HepG2 (cell line): ENCODE measurements around the gene LCAT. TPM values are rescaled to one million over a fixed set of nuclear protein-coding genes. Genes with fewer than 3 reads are reported as not detected.
A peak's percentile ranks its signal among the peaks of the same experiment; 100 is the strongest.

Experiments
- ATAC-seq: fragments of 200-7000 bp; cut with Tn5 transposase; 3 replicates; pipeline ENCODE4 v1.9.1; 2020; ENCODE audit warnings: mild to moderate bottlenecking, moderate library complexity
- BruUV-seq: library from RNA; stranded (reverse); fragments of 400-500 nt; replicated peaks from 2 replicates; lab custom pipeline; 2021; lab: Mats Ljungman, UMichigan
- CTCF ChIA-PET: fragments of 300-600 bp; formaldehyde crosslinking; extraction: SDS; loops from one replicate; lab custom pipeline; 2021; ENCODE audit warnings: low total read pairs, inconsistent platforms, low intra/inter-chr PET ratio; lab: Yijun Ruan, JAX
- POLR2A ChIA-PET: fragments of 350-600 bp; sonication (Branson Sonifier 250); formaldehyde crosslinking; loops from one replicate; lab custom pipeline; 2020; ENCODE audit warnings: antibody characterized with exemption, inconsistent platforms; lab: Yijun Ruan, JAX
- DNase-seq: peaks from one replicate; pipeline ENCODE4 v3.0.0-alpha.2; 2015; ENCODE audit warnings: low spot score
- FAIRE-seq: peaks from 3 replicates; lab custom pipeline; 2011; peaks lifted over from hg19 to GRCh38; lab: Jason Lieb, UNC
- H2AFZ ChIP-seq: one replicate; pipeline ENCODE4 v1.6.1; 2011; ENCODE audit warnings: low read length, inconsistent platforms
- H3K27ac ChIP-seq: fragments of 300-600 bp; 3 replicates; pipeline ENCODE4 v1.8.0; 2011; ENCODE audit warnings: mixed run types, mild to moderate bottlenecking, mixed read lengths, low read length, inconsistent platforms; ENCODE audit not compliant: insufficient read depth; ENCODE audit errors: extremely low read length
- H3K27me3 ChIP-seq, 2 experiments: fragments of 200-600 bp in 1 of 2; 2 replicates in 1 of 2; 3 replicates in 1 of 2; pipeline versions ENCODE4 v1.6.0 to v1.8.0; 2011; ENCODE audit warnings: low read length in 2 of 2, mild to moderate bottlenecking in 2 of 2, moderate library complexity in 2 of 2, inconsistent platforms in 1 of 2; ENCODE audit not compliant: insufficient read depth in 2 of 2, control insufficient read depth in 1 of 2
- H3K36me3 ChIP-seq, 2 experiments: fragments of 200-600 bp in 1 of 2; replicated peaks in 1 of 2; 2 replicates in 1 of 2; 3 replicates in 1 of 2; pipeline versions ENCODE4 v1.5.1 to v1.8.0; 2011; ENCODE audit warnings: low read length in 2 of 2, inconsistent platforms in 1 of 2; ENCODE audit not compliant: insufficient read depth in 2 of 2, control insufficient read depth in 1 of 2
- H3K4me1 ChIP-seq: 2 replicates; pipeline ENCODE4 v1.5.1; 2012; ENCODE audit warnings: low read length, inconsistent platforms; ENCODE audit not compliant: insufficient read depth
- H3K4me2 ChIP-seq: 2 replicates; pipeline ENCODE4 v1.6.0; 2011; ENCODE audit warnings: low read depth, low read length, inconsistent platforms
- H3K4me3 ChIP-seq, 3 experiments: fragments of 200-600 bp in 1 of 3; sonication (generic), shearing (Covaris generic) in 1 of 3; replicated peaks in 1 of 3; 2 replicates each; pipeline ENCODE4 v1.5.1; 2011 to 2016; ENCODE audit warnings: low read length in 3 of 3, inconsistent platforms in 2 of 3, low read depth in 2 of 3, mild to moderate bottlenecking in 2 of 3, control low read depth in 1 of 3, mixed read lengths in 1 of 3; ENCODE audit not compliant: insufficient read depth in 1 of 3
- H3K79me2 ChIP-seq: one replicate; pipeline ENCODE4 v1.6.1; 2011; ENCODE audit warnings: low read length, inconsistent platforms; ENCODE audit not compliant: insufficient read depth
- H3K9ac ChIP-seq: 2 replicates; pipeline ENCODE4 v1.6.0; 2011; ENCODE audit warnings: mild to moderate bottlenecking, low read depth, low read length, inconsistent platforms; ENCODE audit not compliant: insufficient read depth
- H3K9me3 ChIP-seq: 2 replicates; pipeline ENCODE4 v1.5.1; 2012; ENCODE audit warnings: mild to moderate bottlenecking, low read length
- H4K20me1 ChIP-seq: 2 replicates; pipeline ENCODE4 v1.6.0; 2011; ENCODE audit warnings: inconsistent platforms, mild to moderate bottlenecking, low read length, moderate library complexity; ENCODE audit not compliant: insufficient read depth
- AKAP8 ChIP-seq: sonication (generic); formaldehyde crosslinking; IDR thresholded peaks from 2 replicates; pipeline ENCODE4 v1.5.1; 2020; ENCODE audit warnings: mild to moderate bottlenecking, missing genetic modification reagents
- ATF7 ChIP-seq, 2 experiments: fragments of 450-650 bp in 1 of 2; sonication (generic) in 1 of 2; formaldehyde crosslinking in 1 of 2; IDR thresholded peaks; 2 replicates each; pipeline versions ENCODE4 v1.4.0 to v1.6.1; 2016 to 2020; ENCODE audit warnings: antibody characterized with exemption in 1 of 2, mild to moderate bottlenecking in 1 of 2, missing genetic modification reagents in 1 of 2
- FOSL2 ChIP-seq: sonication (generic); formaldehyde crosslinking; IDR thresholded peaks from 2 replicates; pipeline ENCODE4 v1.4.0; 2020; ENCODE audit warnings: missing genetic modification reagents
- KDM2A ChIP-seq: sonication (generic); formaldehyde crosslinking; IDR thresholded peaks from 2 replicates; pipeline ENCODE4 v1.4.0; 2020; ENCODE audit warnings: low read depth, missing genetic modification reagents, borderline replicate concordance
- MTA1 ChIP-seq: sonication (generic); formaldehyde crosslinking; IDR thresholded peaks from 2 replicates; pipeline ENCODE4 v1.4.0; 2020; ENCODE audit warnings: missing genetic modification reagents, mild to moderate bottlenecking, borderline replicate concordance
- POLR2A ChIP-seq, 2 experiments: IDR thresholded peaks; 2 replicates each; pipeline ENCODE4 v1.6.1; 2011; ENCODE audit warnings: low read depth in 2 of 2, low read length in 2 of 2, mild to moderate bottlenecking in 1 of 2, moderate library complexity in 1 of 2; ENCODE audit not compliant: insufficient read depth in 1 of 2
- RBFOX2 ChIP-seq: fragments of 200-400 bp; formaldehyde crosslinking; IDR thresholded peaks from 2 replicates; pipeline ENCODE4 v1.6.1; 2017; ENCODE audit warnings: low read depth, mild to moderate bottlenecking, low read length
- SYNCRIP ChIP-seq: fragments of 200-400 bp; formaldehyde crosslinking; IDR thresholded peaks from 2 replicates; pipeline ENCODE4 v1.6.1; 2018; ENCODE audit warnings: mild to moderate bottlenecking, low read depth, low read length; ENCODE audit not compliant: insufficient read depth
- TAF15 ChIP-seq: fragments of 200-400 bp; formaldehyde crosslinking; IDR thresholded peaks from one replicate; pipeline ENCODE4 v1.6.1; 2018; ENCODE audit warnings: mild to moderate bottlenecking, low read depth, low read length; ENCODE audit not compliant: poor library complexity, severe bottlenecking
- ZNF263 ChIP-seq: sonication (generic); formaldehyde crosslinking; IDR thresholded peaks from 2 replicates; pipeline ENCODE4 v1.4.0; 2020; ENCODE audit warnings: missing genetic modification reagents
- ZNF274 ChIP-seq: sonication (generic); formaldehyde crosslinking; IDR thresholded peaks from 2 replicates; pipeline ENCODE4 v1.5.1; 2020; ENCODE audit warnings: mild to moderate bottlenecking, missing genetic modification reagents
- ZNF326 ChIP-seq: sonication (generic); formaldehyde crosslinking; IDR thresholded peaks from 2 replicates; pipeline ENCODE4 v1.4.0; 2020; ENCODE audit warnings: missing genetic modification reagents, borderline replicate concordance
- ZNF652 ChIP-seq: IDR thresholded peaks from 2 replicates; pipeline ENCODE4 v1.6.1; 2016; ENCODE audit warnings: low read depth, borderline replicate concordance
- ZNF678 ChIP-seq: sonication (generic); formaldehyde crosslinking; IDR thresholded peaks from 2 replicates; pipeline ENCODE4 v1.4.0; 2020; ENCODE audit warnings: mild to moderate bottlenecking, missing genetic modification reagents
- ZNF713 ChIP-seq: sonication (generic); formaldehyde crosslinking; IDR thresholded peaks from 2 replicates; pipeline ENCODE4 v1.4.0; 2020; ENCODE audit warnings: mild to moderate bottlenecking, missing genetic modification reagents
- ZNF891 ChIP-seq: sonication (generic); formaldehyde crosslinking; IDR thresholded peaks from 2 replicates; pipeline ENCODE4 v1.5.0; 2020; ENCODE audit warnings: mild to moderate bottlenecking, missing genetic modification reagents
- WGBS: methylation state at CpG from one replicate; pipeline ENCODE4 v1.1.6; 2017; ENCODE audit warnings: low lambda C conversion rate; 5-methylcytosine and 5-hydroxymethylcytosine counted together
- in situ Hi-C: cut with HindIII; loops from 2 replicates; pipeline ENCODE4 v1.10.0; 2017; ENCODE audit warnings: low pct_unique_long_range_greater_than_20kb; ENCODE audit not compliant: extremely low pct_ligation_motif_present
- intact Hi-C: fragments of 100-400 bp; cut with micrococcal nuclease; formaldehyde crosslinking; loops from one replicate; pipeline ENCODE4 v1.10.0; 2022; ENCODE audit not compliant: unreplicated experiment
- polyA plus RNA-seq, 8 experiments: library from polyadenylated mRNA; depleted of rRNA in 3 of 8; stranded (reverse) in 7 of 8; unstranded in 1 of 8; fragments of >200 nt; fragmentation: Illumina TruSeq in 4 of 8; extraction: Trizol in 4 of 8; gene quantifications; 2 replicates each; pipeline versions ENCODE4 v1.2.1 to v1.2.3, GENCODE V29; 2011 to 2016; ENCODE audit warnings: low read depth in 4 of 8, missing spikeins in 1 of 8, mixed read lengths in 1 of 8; ENCODE audit not compliant: insufficient read depth in 1 of 8
- total RNA-seq, 5 experiments: library from RNA; depleted of rRNA; stranded (reverse); fragments of >200 nt; fragmentation: Illumina TruSeq; extraction: Trizol; gene quantifications; 2 replicates each; pipeline ENCODE4 v1.2.3, GENCODE V29; 2016; ENCODE audit warnings: low read depth in 1 of 5
- TF ChIP-seq, protein P1 (sequence below): sonication (generic); formaldehyde crosslinking; IDR thresholded peaks from 2 replicates; pipeline ENCODE4 v1.5.1; 2020; ENCODE audit warnings: mild to moderate bottlenecking, missing genetic modification reagents, moderate library complexity
- TF ChIP-seq, protein P2 (sequence below): sonication (generic); formaldehyde crosslinking; IDR thresholded peaks from 2 replicates; pipeline ENCODE4 v1.4.0; 2020; ENCODE audit warnings: missing genetic modification reagents, low read depth, mild to moderate bottlenecking, borderline replicate concordance

Gene LCAT
- total and polyA plus RNA-seq, 2 of the 13 experiments (the other 11 are each of a cell fraction or from before 2014, with no cell fraction given) = 36.1 to 38.9 TPM

DNA sequence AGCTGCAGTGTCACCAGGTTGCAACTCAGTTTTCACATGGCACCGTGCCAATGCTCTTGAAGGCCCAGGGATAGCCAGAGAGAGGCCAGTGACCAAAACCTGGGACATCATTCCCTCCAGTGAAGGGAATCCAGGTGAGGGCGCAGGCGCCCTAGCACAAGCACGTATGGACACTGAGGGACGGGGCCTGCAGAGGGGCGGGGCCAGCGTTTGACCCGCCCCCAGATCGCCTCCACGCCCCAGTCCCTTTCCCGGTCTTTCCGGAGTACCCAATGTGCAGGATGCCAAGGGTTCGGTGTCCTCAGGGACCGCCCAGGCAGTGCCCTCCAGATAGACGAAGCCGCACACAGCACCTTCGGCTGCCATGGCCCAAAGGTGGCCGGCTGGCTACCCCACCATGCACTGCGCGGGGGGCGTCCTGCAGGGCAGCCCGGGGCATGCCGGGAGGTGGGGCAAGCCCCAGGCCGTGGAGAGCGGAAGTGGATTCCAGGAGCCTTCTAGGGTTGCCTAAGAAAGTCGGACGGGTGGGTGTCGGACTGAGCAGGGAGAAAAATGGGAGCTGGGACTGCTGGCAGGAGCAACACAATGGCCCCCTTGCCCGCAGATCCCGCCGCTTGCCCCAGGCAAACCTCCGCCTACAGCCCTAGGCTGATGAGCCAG is 19.9 kb upstream of the LCAT start:
- in situ Hi-C loops (no loop called here), intact Hi-C loops (no loop called here)
- POLR2A ChIA-PET = interaction anchor here (0.5 to 12.9 kb wide), 5 partner anchors 18 to 484 kb away, joined by 4 to 226 read pairs (median 11); partner anchors contain the start of genes LCAT and PSMB10
- TF ChIP-seq, protein P1, sequence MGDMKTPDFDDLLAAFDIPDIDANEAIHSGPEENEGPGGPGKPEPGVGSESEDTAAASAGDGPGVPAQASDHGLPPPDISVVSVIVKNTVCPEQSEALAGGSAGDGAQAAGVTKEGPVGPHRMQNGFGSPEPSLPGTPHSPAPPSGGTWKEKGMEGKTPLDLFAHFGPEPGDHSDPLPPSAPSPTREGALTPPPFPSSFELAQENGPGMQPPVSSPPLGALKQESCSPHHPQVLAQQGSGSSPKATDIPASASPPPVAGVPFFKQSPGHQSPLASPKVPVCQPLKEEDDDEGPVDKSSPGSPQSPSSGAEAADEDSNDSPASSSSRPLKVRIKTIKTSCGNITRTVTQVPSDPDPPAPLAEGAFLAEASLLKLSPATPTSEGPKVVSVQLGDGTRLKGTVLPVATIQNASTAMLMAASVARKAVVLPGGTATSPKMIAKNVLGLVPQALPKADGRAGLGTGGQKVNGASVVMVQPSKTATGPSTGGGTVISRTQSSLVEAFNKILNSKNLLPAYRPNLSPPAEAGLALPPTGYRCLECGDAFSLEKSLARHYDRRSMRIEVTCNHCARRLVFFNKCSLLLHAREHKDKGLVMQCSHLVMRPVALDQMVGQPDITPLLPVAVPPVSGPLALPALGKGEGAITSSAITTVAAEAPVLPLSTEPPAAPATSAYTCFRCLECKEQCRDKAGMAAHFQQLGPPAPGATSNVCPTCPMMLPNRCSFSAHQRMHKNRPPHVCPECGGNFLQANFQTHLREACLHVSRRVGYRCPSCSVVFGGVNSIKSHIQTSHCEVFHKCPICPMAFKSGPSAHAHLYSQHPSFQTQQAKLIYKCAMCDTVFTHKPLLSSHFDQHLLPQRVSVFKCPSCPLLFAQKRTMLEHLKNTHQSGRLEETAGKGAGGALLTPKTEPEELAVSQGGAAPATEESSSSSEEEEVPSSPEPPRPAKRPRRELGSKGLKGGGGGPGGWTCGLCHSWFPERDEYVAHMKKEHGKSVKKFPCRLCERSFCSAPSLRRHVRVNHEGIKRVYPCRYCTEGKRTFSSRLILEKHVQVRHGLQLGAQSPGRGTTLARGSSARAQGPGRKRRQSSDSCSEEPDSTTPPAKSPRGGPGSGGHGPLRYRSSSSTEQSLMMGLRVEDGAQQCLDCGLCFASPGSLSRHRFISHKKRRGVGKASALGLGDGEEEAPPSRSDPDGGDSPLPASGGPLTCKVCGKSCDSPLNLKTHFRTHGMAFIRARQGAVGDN (CRISPR knock-in tag) = peak; percentile 27; the same call in 1 of the 2 replicates
- no peak for TF ChIP-seq ZNF713 (CRISPR knock-in tag)
- peak; percentile 55; the same call in 1 of the 2 replicates for TF ChIP-seq AKAP8 (CRISPR knock-in tag)
- TF ChIP-seq RBFOX2 = peak; percentile 79
- no peak for TF ChIP-seq SYNCRIP
- TF ChIP-seq KDM2A (CRISPR knock-in tag) = 0 out of 2 replicates have a peak, but pooled peaks have one; percentile 12
- 0 out of 2 replicates have a peak, but pooled peaks have one; percentile 13 for TF ChIP-seq ZNF326 (CRISPR knock-in tag)
- TF ChIP-seq ATF7 (IDR thresholded peaks at IDR 0.05) = no peak
- no peak for TF ChIP-seq ATF7 (CRISPR knock-in tag; IDR thresholded peaks at IDR 0.05)
- TF ChIP-seq ZNF274 (CRISPR knock-in tag) = peak; percentile 66; the same call in 1 of the 2 replicates
- TF ChIP-seq MTA1 (CRISPR knock-in tag) = 0 out of 2 replicates have a peak, but pooled peaks have one; percentile 9
- TF ChIP-seq ZNF652 = no peak
- TF ChIP-seq, protein P2, sequence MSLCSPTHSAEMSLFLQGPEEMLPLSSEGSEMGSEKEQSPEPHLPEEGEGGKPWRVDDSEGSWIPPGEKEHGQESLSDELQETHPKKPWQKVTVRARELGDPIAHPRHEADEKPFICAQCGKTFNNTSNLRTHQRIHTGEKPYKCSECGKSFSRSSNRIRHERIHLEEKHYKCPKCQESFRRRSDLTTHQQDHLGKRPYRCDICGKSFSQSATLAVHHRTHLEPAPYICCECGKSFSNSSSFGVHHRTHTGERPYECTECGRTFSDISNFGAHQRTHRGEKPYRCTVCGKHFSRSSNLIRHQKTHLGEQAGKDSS = peak; percentile 8; the same call in 1 of the 2 replicates
- TF ChIP-seq ZNF891 (CRISPR knock-in tag) = no peak
- TF ChIP-seq ZNF678 = 0 out of 2 replicates have a peak, but pooled peaks have one; percentile 42
- no peak for TF ChIP-seq TAF15
- no peak for TF ChIP-seq FOSL2 (CRISPR knock-in tag)
- peak in 1 of 2 experiments; percentile 18; a peak in 3 of 4 replicates for TF ChIP-seq POLR2A (IDR thresholded peaks at IDR 0.05; ENCODE audit: insufficient read depth in 1 of 2, low read depth in 2 of 2, low read length in 2 of 2)
- TF ChIP-seq ZNF263 (CRISPR knock-in tag) = peak; percentile 14; the same call in 1 of the 2 replicates

More for the DNA sequence above, 19.9 kb upstream of the LCAT start:
- Histone ChIP-seq H2AFZ (no peak overlapping the region), H3K9me3 (no peaks in the 10 kb centered on the region), H4K20me1 (peaks cover 21% of the 10 kb centered on the region), H3K79me2 (peaks cover 70% of the 10 kb centered on the region), H3K27ac (no peak overlapping the region), H3K4me3 (no peak overlapping the region), H3K4me2 (no peak overlapping the region), H3K36me3 (peaks cover 36 to 48% of the 10 kb centered on the region in 2 experiments), H3K4me1 (peaks cover 45% of the 10 kb centered on the region), H3K27me3 (no peaks in the 10 kb centered on the region; a peak in 1 of 5 replicates), H3K9ac (no peak overlapping the region)
- FAIRE-seq (no peak), DNase-seq (no peak), ATAC-seq (no peak)
- BruUV-seq = no TSS peak
- CTCF ChIA-PET = no interaction called here
- WGBS = 96% methylated on average over 32 of the region's 32 CpGs
